Astrocyte (in vitro differentiated cells and primary cell): Measurements from ENCODE around the gene TCHH.
A peak's percentile ranks its signal among the peaks of the same experiment; 100 is the strongest.

Source experiments
- EZH2 ChIP-seq: IDR thresholded peaks from 2 replicates; pipeline ENCODE4 v1.6.1; 2012; ENCODE audit warnings: mild to moderate bottlenecking, low read length, inconsistent platforms; ENCODE audit not compliant: insufficient read depth
- TF ChIP-seq, protein P1 (sequence below): IDR thresholded peaks from 2 replicates; pipeline ENCODE4 v1.5.1; 2011; ENCODE audit warnings: low read depth, mild to moderate bottlenecking, inconsistent platforms, low read length, moderate library complexity; ENCODE audit not compliant: insufficient read depth

DNA sequence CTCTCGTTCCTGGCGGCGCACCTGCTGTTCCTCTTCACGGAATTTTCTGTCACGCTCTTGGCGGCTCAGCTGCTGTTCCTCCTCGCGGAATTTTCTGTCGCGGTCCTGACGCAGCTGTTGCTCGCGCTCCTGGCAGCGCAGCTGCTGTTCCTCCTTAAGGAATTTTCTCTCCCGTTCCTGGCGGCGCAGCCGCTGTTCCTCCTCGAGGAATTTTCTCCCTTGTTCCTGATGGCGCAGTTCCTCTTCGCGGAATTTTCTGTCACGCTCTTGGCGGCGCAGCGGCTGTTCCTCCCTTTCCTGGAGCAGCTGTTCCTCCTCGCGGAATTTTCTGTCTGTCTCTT lies 6.4 kb downstream of the TCHH start:
- peak; percentile 24 for TF ChIP-seq EZH2
- TF ChIP-seq, protein P1, sequence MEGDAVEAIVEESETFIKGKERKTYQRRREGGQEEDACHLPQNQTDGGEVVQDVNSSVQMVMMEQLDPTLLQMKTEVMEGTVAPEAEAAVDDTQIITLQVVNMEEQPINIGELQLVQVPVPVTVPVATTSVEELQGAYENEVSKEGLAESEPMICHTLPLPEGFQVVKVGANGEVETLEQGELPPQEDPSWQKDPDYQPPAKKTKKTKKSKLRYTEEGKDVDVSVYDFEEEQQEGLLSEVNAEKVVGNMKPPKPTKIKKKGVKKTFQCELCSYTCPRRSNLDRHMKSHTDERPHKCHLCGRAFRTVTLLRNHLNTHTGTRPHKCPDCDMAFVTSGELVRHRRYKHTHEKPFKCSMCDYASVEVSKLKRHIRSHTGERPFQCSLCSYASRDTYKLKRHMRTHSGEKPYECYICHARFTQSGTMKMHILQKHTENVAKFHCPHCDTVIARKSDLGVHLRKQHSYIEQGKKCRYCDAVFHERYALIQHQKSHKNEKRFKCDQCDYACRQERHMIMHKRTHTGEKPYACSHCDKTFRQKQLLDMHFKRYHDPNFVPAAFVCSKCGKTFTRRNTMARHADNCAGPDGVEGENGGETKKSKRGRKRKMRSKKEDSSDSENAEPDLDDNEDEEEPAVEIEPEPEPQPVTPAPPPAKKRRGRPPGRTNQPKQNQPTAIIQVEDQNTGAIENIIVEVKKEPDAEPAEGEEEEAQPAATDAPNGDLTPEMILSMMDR: no peak
